Trophoblast cell (in vitro differentiated cells and primary cell): ENCODE data around the gene CFAP53.
"Not testable (repeated sequence)": the region's sequence is repeated elsewhere in the genome, so short reads cannot be mapped to it uniquely, and the experiment has no call there.

Experiments
- DNase-seq, 2 donors: peaks; one replicate each; pipeline ENCODE4 v3.0.0-alpha.2; 2016
- H2AFZ ChIP-seq: 2 replicates; pipeline ENCODE4 v1.6.1; 2013; ENCODE audit warnings: low read length, moderate library complexity, mild to moderate bottlenecking; ENCODE audit not compliant: insufficient read depth, poor library complexity
- H2AK5ac ChIP-seq: 2 replicates; pipeline ENCODE4 v1.6.1; 2013; ENCODE audit warnings: mild to moderate bottlenecking, low read length
- H2BK120ac ChIP-seq: 2 replicates; pipeline ENCODE4 v1.6.1; 2013; ENCODE audit warnings: low read length, mild to moderate bottlenecking, moderate library complexity; ENCODE audit not compliant: insufficient read depth, poor library complexity
- H2BK12ac ChIP-seq: 2 replicates; pipeline ENCODE4 v1.6.1; 2013; ENCODE audit warnings: mild to moderate bottlenecking, low read length, moderate library complexity
- H2BK5ac ChIP-seq: 2 replicates; pipeline ENCODE4 v1.6.1; 2013; ENCODE audit warnings: low read length, low read depth, moderate library complexity, mild to moderate bottlenecking; ENCODE audit not compliant: poor library complexity
- H3K14ac ChIP-seq: 2 replicates; pipeline ENCODE4 v1.6.1; 2013; ENCODE audit warnings: mild to moderate bottlenecking, low read length
- H3K18ac ChIP-seq: 2 replicates; pipeline ENCODE4 v1.6.1; 2013; ENCODE audit warnings: mild to moderate bottlenecking, low read length
- H3K23ac ChIP-seq: 2 replicates; pipeline ENCODE4 v1.6.1; 2013; ENCODE audit warnings: low read length
- H3K27ac ChIP-seq: 2 replicates; pipeline ENCODE4 v1.5.1; 2013; ENCODE audit warnings: low read depth, mild to moderate bottlenecking, inconsistent platforms, low read length, moderate library complexity
- H3K27me3 ChIP-seq: 2 replicates; pipeline ENCODE4 v1.6.1; 2013; ENCODE audit warnings: inconsistent platforms, mild to moderate bottlenecking, low read length, moderate library complexity; ENCODE audit not compliant: insufficient read depth
- H3K36me3 ChIP-seq, 2 experiments: 1 replicate in 1 of 2; 2 replicates in 1 of 2; pipeline ENCODE4 v1.6.1; 2013; ENCODE audit warnings: low read length in 2 of 2, mild to moderate bottlenecking in 2 of 2, moderate library complexity in 1 of 2; ENCODE audit not compliant: insufficient read depth in 2 of 2, control insufficient read depth in 1 of 2
- H3K4ac ChIP-seq: 2 replicates; pipeline ENCODE4 v1.6.1; 2013; ENCODE audit warnings: low read depth, mild to moderate bottlenecking, low read length, moderate library complexity
- H3K4me1 ChIP-seq, 2 experiments: 1 replicate in 1 of 2; 2 replicates in 1 of 2; pipeline ENCODE4 v1.6.1; 2013; ENCODE audit warnings: low read length in 2 of 2, mild to moderate bottlenecking in 2 of 2, moderate library complexity in 1 of 2; ENCODE audit not compliant: insufficient read depth in 2 of 2, control insufficient read depth in 1 of 2
- H3K4me2 ChIP-seq: 2 replicates; pipeline ENCODE4 v1.6.1; 2013; ENCODE audit warnings: inconsistent platforms, mild to moderate bottlenecking, low read length, moderate library complexity
- H3K4me3 ChIP-seq: 2 replicates; pipeline ENCODE4 v1.5.1; 2013; ENCODE audit warnings: mild to moderate bottlenecking, low read depth, low read length, inconsistent platforms
- H3K79me1 ChIP-seq: one replicate; pipeline ENCODE4 v1.6.1; 2013; ENCODE audit warnings: low read length
- H3K79me2 ChIP-seq: 2 replicates; pipeline ENCODE4 v1.6.1; 2013; ENCODE audit warnings: low read length, mild to moderate bottlenecking; ENCODE audit not compliant: control insufficient read depth, insufficient read depth, poor library complexity
- H3K9ac ChIP-seq: 2 replicates; pipeline ENCODE4 v1.6.1; 2013; ENCODE audit warnings: mild to moderate bottlenecking, low read length
- H3K9me3 ChIP-seq: 2 replicates; pipeline ENCODE4 v1.6.1; 2013; ENCODE audit warnings: low read depth, mild to moderate bottlenecking, control low read depth, inconsistent platforms, low read length; ENCODE audit not compliant: insufficient read depth
- H4K12ac ChIP-seq: 2 replicates; pipeline ENCODE4 v1.6.1; 2013; ENCODE audit warnings: low read depth, mild to moderate bottlenecking, low read length, moderate library complexity
- H4K8ac ChIP-seq: 2 replicates; pipeline ENCODE4 v1.6.1; 2013; ENCODE audit warnings: low read depth, mild to moderate bottlenecking, low read length, moderate library complexity
- H4K91ac ChIP-seq: one replicate; pipeline ENCODE4 v1.6.1; 2013; ENCODE audit warnings: low read depth, mild to moderate bottlenecking, low read length, moderate library complexity
- WGBS: extraction: QIAGEN DNeasy Blood & Tissue Kit; methylation state at CpG from one replicate; pipeline ENCODE4 v1.1.7; 2013; ENCODE audit warnings: missing lambda C conversion rate; ENCODE audit not compliant: insufficient read length, insufficient coverage; ENCODE audit errors: extremely low coverage; 5-methylcytosine and 5-hydroxymethylcytosine counted together

CFAP53 gene

GRCh38 chr18:50312296-50313030, 46.2 kb upstream of the CFAP53 start:
- Histone ChIP-seq H3K4ac (no peak overlapping the region), H2AK5ac (no peak overlapping the region), H3K79me1 (no peaks in the 10 kb centered on the region), H4K12ac (no peak overlapping the region), H3K23ac (no peak overlapping the region), H3K9ac (no peak overlapping the region), H2AFZ (no peak overlapping the region), H3K4me2 (no peak overlapping the region), H3K4me3 (no peak overlapping the region), H4K91ac (no peak overlapping the region), H3K36me3 (no peaks in the 10 kb centered on the region), H3K27me3 (no peaks in the 10 kb centered on the region), H2BK5ac (no peak overlapping the region), H3K14ac (no peak overlapping the region), H3K18ac (no peak overlapping the region), H2BK12ac (no peak overlapping the region), H2BK120ac (no peak overlapping the region), H3K9me3 (peaks cover 2% of the 10 kb centered on the region), H3K4me1 (peaks cover 0 to 2% of the 10 kb centered on the region in 2 experiments), H3K27ac (no peak overlapping the region), H4K8ac (no peak overlapping the region), H3K79me2 (no peaks in the 10 kb centered on the region)
- peak; percentile 16 to 60 for DNase-seq
- no CpG with 5 or more reads among the region's 7 CpGs for WGBS

- Histone ChIP-seq H3K79me2 (no peaks in the 10 kb centered on the region), H4K8ac (no peak overlapping the region), H3K14ac (no peak overlapping the region), H3K23ac (no peak overlapping the region), H3K79me1 (no peaks in the 10 kb centered on the region), H2AK5ac (no peak overlapping the region), H3K27me3 (no peaks in the 10 kb centered on the region), H4K12ac (no peak overlapping the region), H3K27ac (no peak overlapping the region), H3K4me3 (no peak overlapping the region), H3K4me2 (no peak overlapping the region), H2BK5ac (no peak overlapping the region), H2BK12ac (no peak overlapping the region), H3K9me3 (peaks cover 2% of the 10 kb centered on the region), H2BK120ac (no peak overlapping the region), H3K18ac (no peak overlapping the region), H3K9ac (no peak overlapping the region), H3K4me1 (peaks cover 0 to 5% of the 10 kb centered on the region in 2 experiments), H2AFZ (no peak overlapping the region), H3K4ac (no peak overlapping the region), H4K91ac (no peak overlapping the region), H3K36me3 (no peaks in the 10 kb centered on the region)
- no CpG with 5 or more reads among the region's 3 CpGs for WGBS
- no peak for DNase-seq
Observed at GRCh38 chr18:50311650-50312049, 45.4 kb upstream of the CFAP53 start.

GRCh38 chr18:50310080-50310479, 43.8 kb upstream of the CFAP53 start:
- DNase-seq: no peak
- peaks cover 0 to 5% of the 10 kb centered on the region in 2 experiments for H3K4me1 ChIP-seq
- H2AFZ ChIP-seq: no peak overlapping the region

GRCh38 chr18:50308851-50309250, 42.6 kb upstream of the CFAP53 start:
- H3K4me1 ChIP-seq, H3K27me3 ChIP-seq, H2BK12ac ChIP-seq, H3K18ac ChIP-seq, H3K4me2 ChIP-seq, H3K36me3 ChIP-seq, H3K79me1 ChIP-seq, H4K12ac ChIP-seq, H3K9ac ChIP-seq, H4K91ac ChIP-seq, H4K8ac ChIP-seq, H3K4ac ChIP-seq, H3K9me3 ChIP-seq, H3K27ac ChIP-seq, H3K23ac ChIP-seq, H3K4me3 ChIP-seq, H3K79me2 ChIP-seq, H2AK5ac ChIP-seq, H2AFZ ChIP-seq, H3K14ac ChIP-seq, H2BK120ac ChIP-seq, H2BK5ac ChIP-seq: not testable (repeated sequence)
- no CpG with 5 or more reads among the region's 5 CpGs for WGBS
- DNase-seq: peak in 1 of 2 donors; percentile 11

More at GRCh38 chr18:50310080-50310479, 43.8 kb upstream of the CFAP53 start:
- no peaks in the 10 kb centered on the region for H3K36me3 ChIP-seq
- H4K12ac ChIP-seq: no peak overlapping the region
- no peak overlapping the region for H2BK5ac ChIP-seq
- no peak overlapping the region for H3K27ac ChIP-seq
- H3K4me3 ChIP-seq: no peak overlapping the region
- H3K4me2 ChIP-seq: no peak overlapping the region
- H3K79me1 ChIP-seq: no peaks in the 10 kb centered on the region
- no peaks in the 10 kb centered on the region for H3K27me3 ChIP-seq
- no peak overlapping the region for H3K18ac ChIP-seq
- WGBS: no CpG with 5 or more reads among the region's 10 CpGs
- H3K9me3 ChIP-seq: peaks cover 2% of the 10 kb centered on the region
- no peak overlapping the region for H3K9ac ChIP-seq
- no peak overlapping the region for H4K91ac ChIP-seq
- no peak overlapping the region for H3K23ac ChIP-seq
- H2BK12ac ChIP-seq: no peak overlapping the region
- no peak overlapping the region for H2AK5ac ChIP-seq
- H3K14ac ChIP-seq: no peak overlapping the region
- no peaks in the 10 kb centered on the region for H3K79me2 ChIP-seq
- no peak overlapping the region for H3K4ac ChIP-seq
- no peak overlapping the region for H4K8ac ChIP-seq
- H2BK120ac ChIP-seq: no peak overlapping the region
